GM12878 (cell line): ENCODE data around the gene GPR108. TPM values are rescaled to one million over a fixed set of nuclear protein-coding genes. Genes with fewer than 3 reads are reported as not detected.

ENCODE experiments used
- DPF2 ChIP-seq: fragments of 450-650 bp; IDR thresholded peaks from 2 replicates; pipeline ENCODE4 v1.6.1; 2017; ENCODE audit warnings: mild to moderate bottlenecking
- EZH2 ChIP-seq: IDR thresholded peaks from 2 replicates; pipeline ENCODE4 v1.6.1; 2012; ENCODE audit warnings: low read depth, mild to moderate bottlenecking, control low read depth, inconsistent platforms, low read length, borderline replicate concordance; ENCODE audit not compliant: control insufficient read depth
- JUNB ChIP-seq: IDR thresholded peaks from 2 replicates; pipeline ENCODE4 v1.6.1; 2016; ENCODE audit warnings: antibody characterized with exemption, mild to moderate bottlenecking
- NR2C1 ChIP-seq: fragments of 450-650 bp; IDR thresholded peaks from 2 replicates; pipeline ENCODE4 v1.6.1; 2017; ENCODE audit warnings: antibody characterized with exemption, mild to moderate bottlenecking, moderate library complexity
- SPI1 ChIP-seq: IDR thresholded peaks from 2 replicates; pipeline ENCODE4 v1.6.1; 2011; ENCODE audit warnings: low read depth, mild to moderate bottlenecking, low read length, moderate library complexity, borderline replicate concordance; ENCODE audit not compliant: insufficient read depth
- STAT1 ChIP-seq: fragments of 450-650 bp; conservative IDR thresholded peaks from 2 replicates; pipeline ENCODE4 v1.6.1; 2014; ENCODE audit warnings: antibody characterized with exemption, mild to moderate bottlenecking
- ZBTB11 ChIP-seq: fragments of 450-650 bp; formaldehyde crosslinking; IDR thresholded peaks from 2 replicates; pipeline ENCODE4 v1.5.0; 2022; ENCODE audit warnings: mild to moderate bottlenecking, missing genetic modification characterization
- ZNF217 ChIP-seq: fragments of 450-650 bp; IDR thresholded peaks from 2 replicates; pipeline ENCODE4 v1.6.1; 2017; ENCODE audit warnings: antibody characterized with exemption, mild to moderate bottlenecking
- ZZZ3 ChIP-seq: IDR thresholded peaks from 2 replicates; pipeline ENCODE4 v1.6.1; 2011; ENCODE audit warnings: low read depth; ENCODE audit not compliant: control insufficient read depth, insufficient read length
- polyA plus RNA-seq, 11 experiments: library from polyadenylated mRNA; depleted of rRNA in 4 of 11; unstranded in 6 of 11; stranded (reverse) in 5 of 11; fragments of >200 nt; fragmentation: Nextera tagmentation in 4 of 11; fragmentation: Illumina TruSeq in 1 of 11; extraction: Ambion mirVana in 4 of 11; extraction: Trizol in 1 of 11; gene quantifications; 1 replicate in 1 of 11; 2 replicates in 10 of 11; pipeline versions ENCODE4 v1.2.1 to v1.2.3, GENCODE V29; 2011 to 2016; ENCODE audit warnings: inconsistent platforms in 2 of 11, missing spikeins in 2 of 11, low read depth in 1 of 11
- total RNA-seq, 4 experiments: library from RNA; depleted of rRNA in 3 of 4; stranded (reverse); fragments of >200 nt in 3 of 4; fragmentation: Illumina TruSeq in 1 of 4; extraction: Trizol in 1 of 4; gene quantifications; 2 replicates each; pipeline versions ENCODE4 v1.2.1 to v1.2.3, GENCODE V29; 2013 to 2021
- TF ChIP-seq, protein P1 (sequence below): fragments of 450-650 bp; IDR thresholded peaks from 2 replicates; pipeline ENCODE4 v1.6.1; 2018; ENCODE audit warnings: mild to moderate bottlenecking, low read depth, moderate library complexity; ENCODE audit not compliant: partially characterized antibody
- TF ChIP-seq, protein P2 (sequence below): IDR thresholded peaks from 2 replicates; pipeline ENCODE4 v1.6.1; 2012; ENCODE audit warnings: improper control_type of control experiment, low read depth, low read length; ENCODE audit not compliant: insufficient replicate concordance
- TF ChIP-seq, protein P3 (sequence below): fragments of 450-650 bp; formaldehyde crosslinking; IDR thresholded peaks from 2 replicates; pipeline ENCODE4 v1.4.0; 2020; ENCODE audit warnings: mild to moderate bottlenecking, moderate library complexity

GPR108 gene
- total and polyA plus RNA-seq, 10 of the 15 experiments (the other 5 are each of a cell fraction or from before 2014, with no cell fraction given): 4.4 to 87.2 (median 57.1) TPM

DNA sequence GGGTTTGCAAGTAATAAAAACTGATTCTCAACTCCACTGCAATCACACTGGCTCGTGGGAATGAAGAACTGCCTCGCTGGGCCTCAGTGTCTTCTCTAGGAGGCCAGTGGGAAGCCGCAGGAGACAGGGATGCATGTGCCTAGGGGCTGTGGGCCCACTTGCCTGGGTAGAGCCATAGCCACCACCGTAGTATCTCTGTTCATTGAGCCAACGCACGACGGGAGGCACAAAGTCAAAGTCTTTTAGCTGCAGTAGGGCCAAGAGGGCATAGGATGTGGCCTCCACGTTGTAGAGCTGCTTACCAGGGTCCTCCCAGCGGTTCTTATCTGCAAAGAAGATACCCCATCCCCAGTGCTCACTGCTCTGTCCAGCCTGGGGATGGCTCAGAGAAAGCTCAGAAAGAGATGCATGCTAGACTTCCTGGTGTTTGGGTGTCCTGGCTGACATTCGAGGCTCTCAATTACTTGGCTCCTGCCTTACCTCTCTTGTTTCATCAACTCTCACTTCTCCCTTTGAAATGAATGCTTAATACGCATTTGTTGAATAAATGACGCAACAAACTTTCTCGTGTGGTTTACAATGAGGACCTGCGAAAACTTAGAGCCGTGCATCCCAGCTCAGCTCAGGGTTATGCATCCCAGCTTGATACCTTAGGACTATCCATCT is 51.3 kb downstream of the GPR108 start (continued):
- TF ChIP-seq, protein P1, sequence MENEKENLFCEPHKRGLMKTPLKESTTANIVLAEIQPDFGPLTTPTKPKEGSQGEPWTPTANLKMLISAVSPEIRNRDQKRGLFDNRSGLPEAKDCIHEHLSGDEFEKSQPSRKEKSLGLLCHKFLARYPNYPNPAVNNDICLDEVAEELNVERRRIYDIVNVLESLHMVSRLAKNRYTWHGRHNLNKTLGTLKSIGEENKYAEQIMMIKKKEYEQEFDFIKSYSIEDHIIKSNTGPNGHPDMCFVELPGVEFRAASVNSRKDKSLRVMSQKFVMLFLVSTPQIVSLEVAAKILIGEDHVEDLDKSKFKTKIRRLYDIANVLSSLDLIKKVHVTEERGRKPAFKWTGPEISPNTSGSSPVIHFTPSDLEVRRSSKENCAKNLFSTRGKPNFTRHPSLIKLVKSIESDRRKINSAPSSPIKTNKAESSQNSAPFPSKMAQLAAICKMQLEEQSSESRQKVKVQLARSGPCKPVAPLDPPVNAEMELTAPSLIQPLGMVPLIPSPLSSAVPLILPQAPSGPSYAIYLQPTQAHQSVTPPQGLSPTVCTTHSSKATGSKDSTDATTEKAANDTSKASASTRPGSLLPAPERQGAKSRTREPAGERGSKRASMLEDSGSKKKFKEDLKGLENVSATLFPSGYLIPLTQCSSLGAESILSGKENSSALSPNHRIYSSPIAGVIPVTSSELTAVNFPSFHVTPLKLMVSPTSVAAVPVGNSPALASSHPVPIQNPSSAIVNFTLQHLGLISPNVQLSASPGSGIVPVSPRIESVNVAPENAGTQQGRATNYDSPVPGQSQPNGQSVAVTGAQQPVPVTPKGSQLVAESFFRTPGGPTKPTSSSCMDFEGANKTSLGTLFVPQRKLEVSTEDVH: no peak
- TF ChIP-seq DPF2 (peak; percentile 40; the same call in 1 of the 2 replicates), SPI1 (peak; percentile 82; the same call in 1 of the 2 replicates), JUNB (peak; percentile 13; the same call in 1 of the 2 replicates), ZBTB11 (CRISPR knock-in tag) (no peak), ZZZ3 (no peak), NR2C1 (no peak), ZNF217 (no peak), EZH2 (no peak), STAT1 (no peak)
- TF ChIP-seq, protein P2, sequence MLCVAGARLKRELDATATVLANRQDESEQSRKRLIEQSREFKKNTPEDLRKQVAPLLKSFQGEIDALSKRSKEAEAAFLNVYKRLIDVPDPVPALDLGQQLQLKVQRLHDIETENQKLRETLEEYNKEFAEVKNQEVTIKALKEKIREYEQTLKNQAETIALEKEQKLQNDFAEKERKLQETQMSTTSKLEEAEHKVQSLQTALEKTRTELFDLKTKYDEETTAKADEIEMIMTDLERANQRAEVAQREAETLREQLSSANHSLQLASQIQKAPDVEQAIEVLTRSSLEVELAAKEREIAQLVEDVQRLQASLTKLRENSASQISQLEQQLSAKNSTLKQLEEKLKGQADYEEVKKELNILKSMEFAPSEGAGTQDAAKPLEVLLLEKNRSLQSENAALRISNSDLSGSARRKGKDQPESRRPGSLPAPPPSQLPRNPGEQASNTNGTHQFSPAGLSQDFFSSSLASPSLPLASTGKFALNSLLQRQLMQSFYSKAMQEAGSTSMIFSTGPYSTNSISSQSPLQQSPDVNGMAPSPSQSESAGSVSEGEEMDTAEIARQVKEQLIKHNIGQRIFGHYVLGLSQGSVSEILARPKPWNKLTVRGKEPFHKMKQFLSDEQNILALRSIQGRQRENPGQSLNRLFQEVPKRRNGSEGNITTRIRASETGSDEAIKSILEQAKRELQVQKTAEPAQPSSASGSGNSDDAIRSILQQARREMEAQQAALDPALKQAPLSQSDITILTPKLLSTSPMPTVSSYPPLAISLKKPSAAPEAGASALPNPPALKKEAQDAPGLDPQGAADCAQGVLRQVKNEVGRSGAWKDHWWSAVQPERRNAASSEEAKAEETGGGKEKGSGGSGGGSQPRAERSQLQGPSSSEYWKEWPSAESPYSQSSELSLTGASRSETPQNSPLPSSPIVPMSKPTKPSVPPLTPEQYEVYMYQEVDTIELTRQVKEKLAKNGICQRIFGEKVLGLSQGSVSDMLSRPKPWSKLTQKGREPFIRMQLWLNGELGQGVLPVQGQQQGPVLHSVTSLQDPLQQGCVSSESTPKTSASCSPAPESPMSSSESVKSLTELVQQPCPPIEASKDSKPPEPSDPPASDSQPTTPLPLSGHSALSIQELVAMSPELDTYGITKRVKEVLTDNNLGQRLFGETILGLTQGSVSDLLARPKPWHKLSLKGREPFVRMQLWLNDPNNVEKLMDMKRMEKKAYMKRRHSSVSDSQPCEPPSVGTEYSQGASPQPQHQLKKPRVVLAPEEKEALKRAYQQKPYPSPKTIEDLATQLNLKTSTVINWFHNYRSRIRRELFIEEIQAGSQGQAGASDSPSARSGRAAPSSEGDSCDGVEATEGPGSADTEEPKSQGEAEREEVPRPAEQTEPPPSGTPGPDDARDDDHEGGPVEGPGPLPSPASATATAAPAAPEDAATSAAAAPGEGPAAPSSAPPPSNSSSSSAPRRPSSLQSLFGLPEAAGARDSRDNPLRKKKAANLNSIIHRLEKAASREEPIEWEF: no peak
- TF ChIP-seq, protein P3, sequence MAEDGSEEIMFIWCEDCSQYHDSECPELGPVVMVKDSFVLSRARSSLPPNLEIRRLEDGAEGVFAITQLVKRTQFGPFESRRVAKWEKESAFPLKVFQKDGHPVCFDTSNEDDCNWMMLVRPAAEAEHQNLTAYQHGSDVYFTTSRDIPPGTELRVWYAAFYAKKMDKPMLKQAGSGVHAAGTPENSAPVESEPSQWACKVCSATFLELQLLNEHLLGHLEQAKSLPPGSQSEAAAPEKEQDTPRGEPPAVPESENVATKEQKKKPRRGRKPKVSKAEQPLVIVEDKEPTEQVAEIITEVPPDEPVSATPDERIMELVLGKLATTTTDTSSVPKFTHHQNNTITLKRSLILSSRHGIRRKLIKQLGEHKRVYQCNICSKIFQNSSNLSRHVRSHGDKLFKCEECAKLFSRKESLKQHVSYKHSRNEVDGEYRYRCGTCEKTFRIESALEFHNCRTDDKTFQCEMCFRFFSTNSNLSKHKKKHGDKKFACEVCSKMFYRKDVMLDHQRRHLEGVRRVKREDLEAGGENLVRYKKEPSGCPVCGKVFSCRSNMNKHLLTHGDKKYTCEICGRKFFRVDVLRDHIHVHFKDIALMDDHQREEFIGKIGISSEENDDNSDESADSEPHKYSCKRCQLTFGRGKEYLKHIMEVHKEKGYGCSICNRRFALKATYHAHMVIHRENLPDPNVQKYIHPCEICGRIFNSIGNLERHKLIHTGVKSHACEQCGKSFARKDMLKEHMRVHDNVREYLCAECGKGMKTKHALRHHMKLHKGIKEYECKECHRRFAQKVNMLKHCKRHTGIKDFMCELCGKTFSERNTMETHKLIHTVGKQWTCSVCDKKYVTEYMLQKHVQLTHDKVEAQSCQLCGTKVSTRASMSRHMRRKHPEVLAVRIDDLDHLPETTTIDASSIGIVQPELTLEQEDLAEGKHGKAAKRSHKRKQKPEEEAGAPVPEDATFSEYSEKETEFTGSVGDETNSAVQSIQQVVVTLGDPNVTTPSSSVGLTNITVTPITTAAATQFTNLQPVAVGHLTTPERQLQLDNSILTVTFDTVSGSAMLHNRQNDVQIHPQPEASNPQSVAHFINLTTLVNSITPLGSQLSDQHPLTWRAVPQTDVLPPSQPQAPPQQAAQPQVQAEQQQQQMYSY (CRISPR knock-in tag): no peak
